Stimulated activated CD4-positive, alpha-beta T cell treated with anti-CD3 and anti-CD28 coated beads, Interleukin-2, amount 100 ng/mL, for 48 hours (primary cell): ENCODE results near the gene NRK.
"Not testable (repeated sequence)": the region's sequence is repeated elsewhere in the genome, so short reads cannot be mapped to it uniquely, and the experiment has no call there.

ENCODE experiments used
- DNase-seq, 2 donors: peaks; one replicate each; pipeline ENCODE4 v3.0.0-alpha.2; 2020

NRK gene

DNA sequence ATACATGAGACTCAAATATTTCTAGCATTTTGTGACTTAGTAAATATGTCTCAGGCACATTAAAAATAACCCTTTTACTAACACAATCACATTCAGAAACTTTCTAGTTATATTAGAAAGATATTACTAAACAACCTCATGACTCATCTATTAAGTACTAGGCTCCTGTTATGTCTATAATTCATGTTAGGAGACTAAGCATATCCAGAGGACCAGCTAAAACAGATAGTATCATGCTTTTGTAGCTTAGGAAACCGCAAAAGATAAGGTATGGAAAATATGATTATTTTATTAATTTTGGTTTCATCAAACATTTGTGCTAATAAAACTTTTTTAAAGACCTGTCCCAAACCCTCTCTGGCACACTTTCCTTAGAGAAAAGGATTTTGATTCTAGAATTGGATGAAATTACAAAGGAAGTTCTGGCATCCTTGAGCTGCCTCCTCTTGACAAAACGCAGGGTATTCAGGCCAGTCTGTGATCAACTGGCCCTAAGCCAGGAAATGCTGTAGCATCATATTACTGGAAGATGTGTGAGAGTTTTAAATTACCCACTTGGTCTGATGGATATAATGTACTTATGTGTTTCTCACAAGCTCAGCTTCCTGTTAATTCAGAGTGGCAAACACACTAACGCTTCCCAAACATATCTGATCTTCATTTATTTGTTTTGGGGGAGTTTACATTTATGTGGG lies 60.4 kb downstream of the NRK start:
- no peak for DNase-seq

DNA sequence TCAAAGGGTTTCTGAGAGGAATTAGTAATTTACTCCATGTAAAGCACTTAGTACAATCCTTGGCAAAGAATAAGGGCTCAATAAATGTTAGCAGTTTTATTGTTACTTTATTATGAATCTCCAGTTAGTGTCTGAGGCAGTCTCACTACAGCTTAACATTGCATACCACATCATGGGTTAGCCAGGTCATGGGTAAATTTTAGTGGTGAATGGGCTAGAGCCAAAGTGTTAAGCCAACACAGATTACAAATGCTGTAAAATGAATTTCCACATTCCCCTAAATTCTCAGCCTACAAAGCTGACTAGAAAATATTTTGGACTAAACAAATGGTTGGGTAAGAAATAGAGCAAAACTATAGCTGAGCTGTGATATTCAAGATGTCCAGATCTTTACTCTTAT lies 72.4 kb downstream of the NRK start:
- no peak for DNase-seq

- no peak for DNase-seq
Measured at GRCh38 chrX:105909576-105909975, 87.2 kb downstream of the NRK start.

GRCh38 chrX:105910563-105911105 lies 88.3 kb downstream of the NRK start:
- no peak for DNase-seq

DNA sequence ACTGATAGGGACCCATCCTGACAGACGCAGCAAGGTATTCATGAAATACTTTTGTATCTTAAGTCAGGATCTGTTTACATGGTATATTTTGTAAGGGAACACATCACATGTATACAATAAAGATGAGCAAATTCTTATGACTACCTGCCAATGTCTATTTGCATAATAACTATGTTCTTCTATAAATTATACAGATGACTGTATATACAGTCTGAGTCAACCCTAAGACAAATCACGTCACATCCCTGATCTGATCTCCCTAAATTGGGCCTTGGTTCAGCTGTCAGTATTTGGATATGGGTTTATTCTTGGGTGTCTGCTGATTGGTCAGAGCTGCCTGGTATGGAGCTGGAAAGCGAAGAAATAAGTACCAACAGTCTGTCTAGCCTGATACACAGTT lies 122.9 kb downstream of the NRK start:
- no peak for DNase-seq

GRCh38 chrX:105969487-105969886 lies 147.1 kb downstream of the NRK start:
- DNase-seq: no peak

DNA sequence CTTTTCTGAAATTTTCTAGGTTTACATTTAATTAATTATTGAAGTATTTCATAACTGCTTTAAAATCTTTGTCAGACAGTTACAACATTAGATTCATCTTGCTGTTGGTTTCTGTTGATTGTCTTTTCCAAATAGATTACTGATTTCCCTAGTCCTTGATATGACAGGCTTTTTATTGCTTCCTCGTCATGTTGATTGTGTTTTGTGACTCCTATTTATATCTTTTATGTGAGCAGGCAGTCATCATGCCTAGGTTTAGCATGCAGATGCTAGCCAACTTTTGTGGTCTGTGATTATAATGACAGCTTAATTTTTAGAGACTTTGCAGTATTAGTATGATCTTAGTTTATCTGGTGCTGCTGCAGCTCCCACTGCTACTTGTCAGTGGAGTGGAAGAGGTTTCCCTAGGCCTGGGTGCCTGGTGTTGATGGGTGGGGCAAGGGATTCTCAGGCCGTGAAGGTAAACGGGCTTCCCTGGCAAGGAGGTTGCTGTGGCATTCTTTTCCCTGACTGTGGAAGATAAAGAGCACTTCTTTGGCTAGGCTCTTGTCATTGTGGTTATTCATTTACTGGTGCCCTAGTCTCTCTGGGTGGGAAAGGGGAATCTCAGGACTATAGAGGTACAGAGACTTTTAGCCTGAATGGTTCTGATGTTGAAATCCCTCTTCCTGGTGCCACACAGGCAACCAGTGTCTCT lies 150.5 kb downstream of the NRK start:
- DNase-seq: no peak

DNA sequence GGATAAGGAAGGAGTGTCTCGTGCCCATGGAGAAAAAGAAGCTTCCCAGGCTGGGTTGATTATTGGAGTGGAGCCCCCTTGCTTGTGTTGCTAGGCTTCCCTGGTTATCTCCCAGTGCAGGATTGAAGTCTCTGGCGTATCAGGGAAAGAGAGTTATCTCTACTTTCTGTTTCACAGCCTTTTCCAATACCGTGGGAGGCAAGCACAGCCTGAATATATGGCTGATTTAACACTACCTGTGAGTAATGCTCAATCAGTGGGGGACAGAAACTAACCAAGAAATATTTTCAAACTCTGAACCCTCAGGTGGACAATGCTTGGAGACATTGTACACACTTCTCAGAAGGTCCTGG lies 151.0 kb downstream of the NRK start:
- DNase-seq: no peak

DNA sequence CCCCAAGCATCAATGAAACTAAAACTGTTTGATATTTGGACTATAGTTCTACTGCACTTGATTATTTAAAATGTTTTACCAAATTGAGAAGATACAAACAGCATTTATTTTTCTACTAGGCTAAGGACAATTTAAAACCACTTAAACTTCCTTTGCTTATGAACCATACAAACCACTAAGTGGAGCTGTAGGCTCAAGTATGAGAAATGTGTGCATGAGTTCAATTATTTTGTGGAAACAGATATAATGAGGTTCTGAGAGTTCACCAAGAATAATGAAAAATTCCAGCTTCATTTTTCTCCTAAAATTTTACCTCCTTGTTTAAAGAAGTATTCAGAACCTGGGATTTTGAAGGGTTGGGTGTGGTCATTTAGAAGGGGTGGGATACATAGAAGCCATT lies 153.0 kb downstream of the NRK start:
- no peak for DNase-seq

DNA sequence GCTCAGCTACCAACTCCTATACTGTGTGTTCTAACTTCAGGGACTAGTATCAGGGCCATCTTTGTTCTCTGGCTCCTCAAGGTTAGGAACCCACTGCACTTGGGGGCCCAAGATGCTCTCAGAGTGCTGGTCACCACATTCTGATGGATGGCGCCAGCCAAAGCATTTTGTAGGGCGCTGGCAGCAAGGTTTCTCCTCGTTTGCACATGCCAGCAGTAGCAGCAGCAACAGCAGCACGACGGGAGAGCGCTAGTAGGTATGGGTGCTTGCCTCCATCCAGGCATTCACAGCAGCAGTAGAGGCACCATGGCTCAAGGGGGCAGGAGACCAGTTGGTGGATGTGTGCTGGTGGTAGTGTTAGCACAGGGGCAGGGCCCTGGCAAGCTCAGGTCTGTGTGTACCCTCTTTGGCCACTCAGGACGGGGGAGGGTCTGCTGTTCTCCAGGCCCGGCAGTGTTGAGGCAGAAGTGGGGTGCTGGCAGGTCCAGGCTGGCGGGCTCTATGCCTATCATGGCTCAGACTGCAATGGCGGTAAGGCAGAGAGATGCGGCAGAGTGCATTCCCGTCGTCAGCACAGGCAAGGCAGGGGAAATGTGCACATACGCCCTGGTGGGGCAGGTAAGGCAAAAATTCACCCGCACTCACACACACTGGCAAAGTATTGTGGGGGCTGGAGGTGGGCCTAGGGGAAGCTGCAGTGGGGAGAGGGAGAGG lies 159.6 kb downstream of the NRK start:
- DNase-seq: no peak

DNA sequence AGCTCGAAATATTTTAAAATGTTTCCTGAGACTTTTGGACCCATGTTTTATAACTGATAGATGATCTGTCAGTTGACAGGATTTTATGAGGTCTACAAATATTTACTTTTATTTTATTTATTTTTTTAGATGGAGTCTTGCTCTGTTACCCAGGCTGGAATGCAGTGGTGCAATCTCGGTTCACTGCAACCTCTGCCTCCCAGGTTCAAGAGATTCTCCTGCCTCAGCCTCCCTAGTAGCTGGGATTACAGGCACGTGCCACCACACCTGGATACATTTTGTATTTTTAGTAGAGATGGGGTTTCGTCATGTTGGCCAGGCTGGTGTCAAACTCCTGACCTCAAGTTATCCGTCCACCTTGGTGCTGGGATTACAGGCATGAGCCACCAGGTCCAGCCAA lies 166.1 kb downstream of the NRK start:
- DNase-seq: not testable (repeated sequence)

GRCh38 chrX:105999294-105999693 lies 177.0 kb downstream of the NRK start:
- no peak for DNase-seq

GRCh38 chrX:106000203-106000602 lies 177.9 kb downstream of the NRK start:
- DNase-seq: no peak

GRCh38 chrX:106000609-106001008 lies 178.3 kb downstream of the NRK start:
- not testable (repeated sequence) for DNase-seq

DNA sequence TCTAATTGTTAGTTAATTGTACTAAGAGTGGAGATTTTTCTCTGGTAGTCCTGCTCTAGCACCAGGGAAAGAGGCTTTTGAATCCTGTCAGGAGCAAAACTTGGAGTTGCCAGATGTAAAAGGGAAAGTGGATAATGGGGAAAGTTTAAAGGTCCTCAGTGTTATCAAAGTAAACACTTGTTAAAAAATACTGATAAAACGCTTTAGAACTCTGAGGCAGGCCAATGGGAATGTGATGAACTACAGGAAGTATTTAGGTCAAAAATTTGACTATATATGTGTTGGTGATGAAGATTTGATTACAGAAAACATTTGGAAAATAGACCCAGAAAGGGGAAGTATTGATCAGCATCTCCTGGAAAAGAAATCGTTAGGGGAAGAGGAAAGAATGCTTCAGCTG lies 183.3 kb downstream of the NRK start:
- DNase-seq: no peak

DNA sequence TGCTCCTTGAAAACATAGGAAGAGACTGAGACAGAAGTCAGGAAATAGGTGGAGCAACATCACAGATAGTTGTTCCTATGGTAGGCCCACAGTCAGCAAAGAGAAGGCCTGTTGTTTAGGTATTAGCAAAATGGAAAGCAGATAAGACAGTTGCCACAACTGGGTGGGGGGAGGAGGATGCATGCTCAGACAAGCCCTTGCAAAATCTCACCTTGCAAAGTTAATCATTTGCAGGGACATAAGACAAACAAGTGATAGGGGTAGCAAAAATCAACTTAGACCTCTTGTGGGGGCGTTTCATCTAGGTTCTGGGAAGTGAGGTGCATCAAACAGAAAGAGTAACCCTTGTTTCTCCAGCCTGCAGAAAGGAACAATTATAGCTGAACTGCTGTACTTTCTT lies 185.5 kb downstream of the NRK start:
- DNase-seq: no peak
